NCI-H774 (cell line): ENCODE results near the gene C1QTNF9B.

Source experiments
- DNase-seq: peaks from one replicate; lab custom pipeline; 2025; lab: John Stamatoyannopoulos, UW

The C1QTNF9B gene

GRCh38 chr13:23856008-23856750, 41.1 kb downstream of the C1QTNF9B start:
- no peak for DNase-seq

- no peak for DNase-seq
These were observed 41.9 kb downstream of the C1QTNF9B start for GRCh38 chr13:23855360-23855759.

DNA sequence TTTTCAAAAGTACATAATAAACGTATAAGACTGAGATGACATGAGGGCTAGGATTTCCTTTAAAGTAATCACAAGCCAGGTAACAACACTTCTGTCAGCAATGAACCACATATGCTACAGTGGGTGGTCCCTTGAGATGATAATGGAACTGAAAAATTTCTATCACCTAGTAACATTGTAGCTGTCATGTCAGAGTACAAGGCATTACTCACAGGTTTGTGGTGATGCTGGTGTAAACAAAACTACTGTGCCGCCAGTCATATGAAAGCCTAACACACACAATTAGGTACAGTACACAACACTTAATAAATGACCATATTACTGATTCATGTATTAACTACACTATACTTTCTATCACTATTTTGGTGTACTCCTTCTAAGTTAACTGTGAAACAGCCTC, 45.0 kb downstream of the C1QTNF9B start:
- no peak for DNase-seq

DNA sequence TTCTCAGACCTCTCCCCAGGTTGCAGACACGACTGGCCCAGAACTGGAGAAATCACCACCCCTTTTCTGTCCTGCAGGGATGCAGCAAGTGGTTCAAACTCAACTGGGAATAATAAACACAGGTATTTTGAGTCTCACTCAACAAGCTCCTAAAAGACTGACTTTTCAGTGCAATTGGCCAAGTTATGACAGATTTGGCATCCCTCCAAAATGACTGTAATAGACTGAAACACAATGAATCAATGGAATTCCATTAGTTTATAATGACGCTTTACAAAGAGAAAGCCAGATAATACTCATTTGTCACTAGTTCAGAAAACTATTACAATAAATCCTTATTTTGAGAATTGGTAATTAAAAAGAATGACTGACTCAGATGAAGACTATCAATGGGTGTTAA, 46.2 kb downstream of the C1QTNF9B start:
- DNase-seq, result no peak

DNA sequence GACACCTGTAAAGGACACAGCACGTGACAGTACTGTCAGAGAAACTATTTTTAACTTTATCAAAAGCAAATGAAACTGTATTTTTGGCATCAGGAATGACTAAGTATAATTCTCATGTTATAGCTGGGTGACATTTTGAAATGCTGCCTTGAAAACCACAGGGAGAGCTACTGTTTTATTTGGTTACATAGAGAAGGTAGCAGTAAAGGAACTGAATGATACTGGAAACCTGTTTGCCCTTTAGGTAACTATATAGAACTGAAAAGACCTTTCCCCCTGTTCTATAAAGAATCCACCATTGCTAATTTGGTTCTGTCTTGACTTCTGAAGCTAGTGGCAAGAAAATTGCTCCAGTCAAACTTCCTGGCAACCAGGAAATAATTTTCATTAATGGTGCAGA, 47.2 kb downstream of the C1QTNF9B start:
- no peak for DNase-seq

DNA sequence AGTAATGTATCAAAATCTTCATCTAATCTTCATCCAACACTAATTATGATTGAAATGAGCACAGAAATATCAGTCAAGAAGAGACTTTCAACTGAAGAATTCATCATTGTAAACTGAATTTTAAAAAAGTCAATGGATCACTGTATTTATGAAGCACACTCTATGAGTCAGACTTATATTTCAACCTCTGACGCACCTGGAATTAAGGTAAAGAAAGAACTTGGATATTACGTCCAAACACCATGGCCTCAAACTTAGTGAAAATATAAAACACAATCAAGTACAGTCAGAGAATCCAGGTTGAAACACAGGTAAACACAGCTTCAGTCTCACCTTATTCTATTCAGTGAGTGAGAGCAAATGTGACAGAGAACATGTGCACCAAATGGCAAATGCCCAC, 47.6 kb downstream of the C1QTNF9B start:
- no peak for DNase-seq

DNA sequence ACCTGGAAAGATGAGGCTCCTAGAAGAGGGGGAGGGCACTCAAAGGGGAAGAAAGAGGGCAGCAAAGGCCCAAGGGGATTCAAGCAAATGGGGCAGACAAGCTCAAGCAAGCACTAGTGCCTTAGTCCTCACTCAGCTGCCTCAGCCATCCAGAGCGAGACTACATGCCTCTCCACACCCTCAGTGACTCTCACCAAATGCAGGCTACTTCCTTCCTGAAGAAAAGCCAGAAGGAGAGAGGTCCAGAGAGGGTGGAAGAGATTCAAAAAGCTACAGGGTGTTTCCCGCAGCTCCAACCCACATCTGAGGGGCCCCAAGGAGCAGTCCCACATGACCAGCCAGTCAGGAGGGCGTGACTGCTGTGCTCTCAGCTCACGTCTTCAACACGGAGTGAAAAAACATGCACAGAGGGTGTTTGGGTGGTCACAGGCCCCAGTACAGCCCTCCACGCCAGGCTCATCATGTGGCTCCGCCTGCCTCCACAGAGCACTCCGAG, 48.6 kb downstream of the C1QTNF9B start:
- DNase-seq, result no peak

GRCh38 chr13:23848019-23848418, 49.3 kb downstream of the C1QTNF9B start:
- DNase-seq, result no peak

GRCh38 chr13:23847497-23847896, 49.8 kb downstream of the C1QTNF9B start:
- DNase-seq, result no peak

DNA sequence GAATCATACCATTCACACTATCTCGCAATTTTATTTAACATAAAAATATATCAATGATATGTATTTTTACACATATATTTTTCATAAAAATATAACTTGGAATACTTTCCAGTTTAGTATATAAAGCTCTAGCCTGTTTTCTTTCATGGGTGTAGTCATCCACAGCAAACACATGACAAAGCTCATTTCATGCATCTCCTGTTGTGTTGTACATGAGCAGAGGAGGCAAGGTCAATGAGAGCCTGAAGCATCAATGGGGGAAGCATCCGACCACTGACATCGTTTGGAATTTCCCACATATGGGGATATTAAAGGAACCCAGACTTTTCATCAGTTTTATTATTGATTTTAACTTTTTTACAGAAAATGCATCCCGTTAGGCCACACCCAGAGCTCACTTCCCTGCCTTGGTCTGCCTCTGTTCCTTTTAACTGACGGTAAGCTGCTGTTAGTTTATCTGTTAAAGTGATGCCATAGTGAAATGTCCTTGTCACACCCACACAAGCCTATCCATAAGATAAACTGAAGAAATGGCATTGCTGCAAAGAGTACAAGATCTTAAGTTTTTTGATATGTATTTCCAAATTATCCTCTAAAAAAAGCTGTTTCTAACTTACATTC, 52.1 kb downstream of the C1QTNF9B start:
- no peak for DNase-seq

- DNase-seq, result no peak
These were observed 53.2 kb downstream of the C1QTNF9B start for GRCh38 chr13:23844132-23844531.

DNA sequence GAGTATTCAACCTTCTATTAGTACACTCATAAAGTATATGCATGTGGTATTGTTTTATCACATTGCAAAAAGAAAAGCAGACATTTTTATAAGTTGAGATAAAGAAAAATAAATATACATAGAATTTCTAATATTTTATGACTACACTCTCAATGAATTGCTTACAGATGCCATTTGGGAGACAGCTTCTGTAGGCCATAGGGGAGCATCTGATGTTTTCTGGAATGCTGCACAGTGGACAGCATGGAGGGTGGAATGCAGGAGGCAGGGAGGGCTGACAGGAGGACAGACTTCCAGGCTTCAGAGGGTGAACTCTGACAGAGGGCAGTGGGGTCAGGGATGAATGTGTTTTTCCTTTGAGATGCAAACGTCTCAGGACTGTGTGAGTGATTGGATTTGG, 53.9 kb downstream of the C1QTNF9B start:
- DNase-seq, result no peak

DNA sequence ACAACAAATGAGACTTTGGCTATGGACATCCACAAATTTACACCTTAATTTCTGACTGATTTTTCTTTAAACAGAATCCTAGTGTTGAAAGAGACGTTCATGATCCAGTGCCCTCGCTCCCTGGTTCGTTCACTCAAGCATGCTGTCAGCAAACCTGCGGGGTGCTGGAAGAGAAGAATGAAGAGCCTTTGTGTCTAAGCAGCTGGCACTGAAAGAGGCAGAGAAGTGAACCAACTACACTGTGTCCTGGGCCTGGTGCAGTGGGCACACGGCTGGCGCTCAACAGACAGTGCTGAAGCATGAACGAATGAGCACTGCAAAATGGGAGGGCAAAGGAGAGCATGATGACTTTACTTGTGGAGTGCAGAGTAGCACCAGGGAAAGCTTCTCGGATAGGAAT, 54.9 kb downstream of the C1QTNF9B start:
- no peak for DNase-seq
